HFFc6 (cell line): ENCODE results near the gene PSMB10. TPM values are rescaled to one million over a fixed set of nuclear protein-coding genes. Genes with fewer than 3 reads are reported as not detected.

Experiments used
- DNase-seq: peaks from one replicate; pipeline ENCODE4 v3.0.0-alpha.2; 2018
- H3K27ac Mint-ChIP-seq: 2 replicates; pipeline ENCODE4 v1.8.0; 2020; ENCODE audit warnings: mild to moderate bottlenecking, mixed read lengths
- H3K27me3 Mint-ChIP-seq: 2 replicates; pipeline ENCODE4 v1.8.0; 2021; ENCODE audit warnings: mild to moderate bottlenecking, moderate library complexity, mixed read lengths; ENCODE audit not compliant: insufficient read depth
- H3K36me3 Mint-ChIP-seq: 2 replicates; pipeline ENCODE4 v1.8.0; 2021; ENCODE audit warnings: low read depth, mixed read lengths
- H3K4me1 Mint-ChIP-seq: 2 replicates; pipeline ENCODE4 v1.8.0; 2020; ENCODE audit warnings: low read depth, mixed read lengths
- H3K4me3 Mint-ChIP-seq: 2 replicates; pipeline ENCODE4 v1.8.0; 2020; ENCODE audit warnings: mild to moderate bottlenecking, moderate library complexity, mixed read lengths
- H3K9me3 Mint-ChIP-seq: 2 replicates; pipeline ENCODE4 v1.8.0; 2020; ENCODE audit warnings: mild to moderate bottlenecking, mixed read lengths
- total RNA-seq, 6 experiments: library from RNA; stranded (reverse); fragmentation: NEBNext Ultra II Directional; extraction: Animal tissue kit (Norgen Biotek cat#: 25700); gene quantifications; 2 replicates in 1 of 6; 3 replicates in 5 of 6; pipeline ENCODE4 v1.2.3, GENCODE V29; 2021
- TF ChIP-seq, protein P1 (sequence below): fragments of 200-600 bp; sonication (generic); IDR thresholded peaks from 2 replicates; pipeline ENCODE4 v1.5.0; 2021; ENCODE audit warnings: antibody characterized with exemption, mild to moderate bottlenecking

The PSMB10 gene
- total RNA-seq, 6 experiments from 2014 or later: 36.3 to 49.7 (median 40.0) TPM

DNA sequence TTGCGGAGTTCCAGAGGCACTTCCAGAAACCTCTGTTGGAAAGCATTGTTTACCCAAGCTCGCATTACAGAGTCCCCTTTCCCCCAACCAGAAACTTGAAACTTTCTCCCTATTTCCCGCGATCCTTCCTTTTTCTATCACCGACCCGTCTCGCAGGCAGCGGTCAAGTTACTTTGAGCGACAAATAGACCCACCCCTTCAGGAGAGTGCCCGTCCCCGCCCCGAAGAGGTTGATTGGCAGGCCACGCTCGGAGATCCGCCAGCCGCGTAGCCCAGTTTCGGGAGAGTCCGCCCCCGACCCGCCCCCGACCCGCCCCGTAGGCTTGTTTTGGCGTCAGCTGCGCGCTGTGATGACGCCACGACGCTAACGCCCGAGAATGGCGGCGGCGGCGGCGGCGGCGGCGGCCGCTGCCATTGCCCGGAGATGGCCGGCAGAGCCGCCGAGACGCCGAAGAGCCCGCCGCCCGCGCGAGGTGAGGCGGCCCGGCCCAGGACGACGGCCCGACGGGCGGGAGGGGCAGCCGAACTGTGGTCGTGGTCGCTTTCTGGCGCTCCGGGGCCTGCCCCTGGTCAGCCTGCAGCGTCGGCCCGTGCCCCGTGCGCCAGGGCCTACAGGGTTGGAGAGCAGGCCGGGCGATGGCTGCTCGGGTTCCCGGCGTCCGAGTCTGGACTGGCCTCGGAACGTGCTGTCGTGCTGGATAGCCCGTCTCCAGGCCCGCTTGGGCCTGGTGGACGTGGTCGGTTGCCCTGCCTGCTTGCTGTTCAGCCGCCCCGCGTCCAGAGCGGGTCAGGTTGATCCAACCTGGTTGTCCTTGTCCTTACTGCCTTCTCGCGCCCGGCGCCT, 43.5 kb downstream of the PSMB10 start, which contains the start of gene PSKH1:
PSKH1 (plus strand) TSS at position 356 of the 844 bp plus-strand sequence. CDS start 15,496 bp downstream, outside the sequence.
- Mint-ChIP-seq H3K27me3 (no peaks in the 10 kb centered on the region), H3K9me3 (no peaks in the 10 kb centered on the region), H3K36me3 (no peaks in the 10 kb centered on the region), H3K4me1 (peaks cover 29% of the 10 kb centered on the region), H3K4me3 (peak within 1 kb of the TSS; percentile 97), H3K27ac (peak within 1 kb of the TSS; percentile 94)
- DNase-seq: peak; percentile 93
- TF ChIP-seq, protein P1, sequence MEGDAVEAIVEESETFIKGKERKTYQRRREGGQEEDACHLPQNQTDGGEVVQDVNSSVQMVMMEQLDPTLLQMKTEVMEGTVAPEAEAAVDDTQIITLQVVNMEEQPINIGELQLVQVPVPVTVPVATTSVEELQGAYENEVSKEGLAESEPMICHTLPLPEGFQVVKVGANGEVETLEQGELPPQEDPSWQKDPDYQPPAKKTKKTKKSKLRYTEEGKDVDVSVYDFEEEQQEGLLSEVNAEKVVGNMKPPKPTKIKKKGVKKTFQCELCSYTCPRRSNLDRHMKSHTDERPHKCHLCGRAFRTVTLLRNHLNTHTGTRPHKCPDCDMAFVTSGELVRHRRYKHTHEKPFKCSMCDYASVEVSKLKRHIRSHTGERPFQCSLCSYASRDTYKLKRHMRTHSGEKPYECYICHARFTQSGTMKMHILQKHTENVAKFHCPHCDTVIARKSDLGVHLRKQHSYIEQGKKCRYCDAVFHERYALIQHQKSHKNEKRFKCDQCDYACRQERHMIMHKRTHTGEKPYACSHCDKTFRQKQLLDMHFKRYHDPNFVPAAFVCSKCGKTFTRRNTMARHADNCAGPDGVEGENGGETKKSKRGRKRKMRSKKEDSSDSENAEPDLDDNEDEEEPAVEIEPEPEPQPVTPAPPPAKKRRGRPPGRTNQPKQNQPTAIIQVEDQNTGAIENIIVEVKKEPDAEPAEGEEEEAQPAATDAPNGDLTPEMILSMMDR: no peak

DNA sequence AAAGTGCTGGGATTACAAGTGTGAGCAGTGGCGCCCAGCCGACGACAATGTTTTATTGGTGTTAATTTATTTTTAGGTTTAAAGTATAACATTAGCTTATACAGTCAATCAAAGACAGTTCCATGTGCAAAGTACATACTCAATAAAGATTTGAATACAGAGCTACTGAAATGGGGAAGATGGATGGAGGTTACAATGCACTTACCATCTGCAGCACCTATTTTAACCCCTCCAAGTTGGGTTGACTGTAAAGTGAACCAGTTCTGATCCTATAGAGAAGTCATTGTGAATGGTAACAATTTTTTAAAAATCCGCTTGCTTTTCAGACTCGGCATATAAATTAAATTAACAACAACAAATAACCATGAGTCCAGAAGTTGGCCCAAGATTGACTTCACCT, 44.3 kb downstream of the PSMB10 start:
- no peaks in the 10 kb centered on the region for H3K27me3 Mint-ChIP-seq
- peak overlapping the region; percentile 88 for H3K4me3 Mint-ChIP-seq
- TF ChIP-seq, protein P1: no peak
- H3K4me1 Mint-ChIP-seq: peaks cover 26% of the 10 kb centered on the region
- H3K27ac Mint-ChIP-seq: peak overlapping the region; percentile 70
- no peak for DNase-seq
- no peaks in the 10 kb centered on the region for H3K36me3 Mint-ChIP-seq
- no peaks in the 10 kb centered on the region for H3K9me3 Mint-ChIP-seq

GRCh38 chr16:67888331-67888730, 48.3 kb downstream of the PSMB10 start:
- Mint-ChIP-seq H3K4me3 (no peak overlapping the region), H3K9me3 (no peaks in the 10 kb centered on the region), H3K4me1 (peaks cover 24% of the 10 kb centered on the region), H3K27ac (no peak overlapping the region), H3K36me3 (peaks cover 15% of the 10 kb centered on the region), H3K27me3 (peaks cover 5% of the 10 kb centered on the region)
- DNase-seq: no peak
- TF ChIP-seq, protein P1: no peak

DNA sequence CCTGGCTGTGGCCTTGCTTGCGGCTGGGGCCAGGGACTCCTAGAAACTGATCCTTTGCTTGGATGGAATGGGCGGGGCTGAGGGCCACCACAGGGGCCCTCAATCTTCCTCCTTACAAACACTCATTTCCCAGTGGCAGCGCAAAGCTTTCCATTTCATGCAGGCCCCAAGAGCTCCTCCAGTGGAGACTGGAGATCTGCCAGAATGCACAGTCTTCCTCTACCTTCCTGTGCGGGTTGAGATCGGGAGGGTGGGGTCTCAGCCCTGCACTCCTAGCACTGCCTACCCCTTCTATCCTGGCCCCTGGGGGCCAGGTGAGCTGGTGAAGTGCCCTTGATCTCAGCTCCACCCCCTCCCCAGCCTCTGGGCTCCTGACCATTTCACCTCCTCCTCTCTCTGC, 50.3 kb downstream of the PSMB10 start:
- H3K36me3 Mint-ChIP-seq: peaks cover 21% of the 10 kb centered on the region
- H3K4me1 Mint-ChIP-seq: peaks cover 16% of the 10 kb centered on the region
- H3K9me3 Mint-ChIP-seq: no peaks in the 10 kb centered on the region
- H3K27me3 Mint-ChIP-seq: peaks cover 11% of the 10 kb centered on the region
- H3K4me3 Mint-ChIP-seq: no peak overlapping the region
- peak overlapping the region; percentile 21; the same call in 1 of the 2 replicates for H3K27ac Mint-ChIP-seq
- DNase-seq: no peak
- TF ChIP-seq, protein P1: no peak

- no peak for DNase-seq
- Mint-ChIP-seq H3K4me1 (peaks cover 16% of the 10 kb centered on the region), H3K27me3 (peaks cover 12% of the 10 kb centered on the region), H3K27ac (no peak overlapping the region), H3K36me3 (peaks cover 21% of the 10 kb centered on the region), H3K4me3 (no peak overlapping the region), H3K9me3 (no peaks in the 10 kb centered on the region)
- TF ChIP-seq, protein P1: no peak
Observed at GRCh38 chr16:67885976-67886375, 50.7 kb downstream of the PSMB10 start.
